Peyer's patch (tissue), 4 donors: Measurements from ENCODE around the gene PCK1. TPM values are rescaled to one million over a fixed set of nuclear protein-coding genes. Genes with fewer than 3 reads are reported as not detected.

Experiments used
- DNase-seq, 3 donors: peaks; one replicate each; pipeline ENCODE4 v3.0.0-alpha.2; 2017 to 2019
- H3K27ac ChIP-seq, 4 donors: fragments of 200-600 bp; sonication (generic); one replicate each; pipeline ENCODE4 v1.5.1; 2016 to 2019
- H3K27me3 ChIP-seq, 2 donors: fragments of 200-600 bp; sonication (generic); one replicate each; pipeline ENCODE4 v1.5.1; 2019
- H3K36me3 ChIP-seq, 3 donors: fragments of 200-600 bp; sonication (generic); one replicate each; pipeline ENCODE4 v1.5.1; 2016 to 2019
- H3K4me1 ChIP-seq, 4 donors: fragments of 200-600 bp; sonication (generic); one replicate each; pipeline ENCODE4 v1.5.1; 2016 to 2019
- H3K4me3 ChIP-seq, 4 donors: fragments of 200-600 bp; sonication (generic); 1 replicate in 3 of 4; 2 replicates in 1 of 4; pipeline ENCODE4 v1.5.1; 2016 to 2019; ENCODE audit warnings: mild to moderate bottlenecking in 1 of 4
- H3K9me3 ChIP-seq, 4 donors: fragments of 200-600 bp; sonication (generic); one replicate each; pipeline ENCODE4 v1.5.1; 2016 to 2019; ENCODE audit warnings: mild to moderate bottlenecking in 1 of 4
- CTCF ChIP-seq, 6 experiments: fragments of 450-650 bp in 4 of 6; fragments of 200-600 bp in 2 of 6; sonication (generic) in 1 of 6; IDR thresholded peaks; one replicate each; pipeline ENCODE4 v1.5.1; 2017 to 2019; ENCODE audit warnings: antibody characterized with exemption in 6 of 6, mild to moderate bottlenecking in 3 of 6, moderate library complexity in 1 of 6
- POLR2A ChIP-seq, 2 donors: fragments of 450-650 bp; IDR thresholded peaks; one replicate each; pipeline ENCODE4 v1.5.1; 2017; ENCODE audit warnings: antibody characterized with exemption in 2 of 2, mild to moderate bottlenecking in 2 of 2, moderate library complexity in 2 of 2
- total RNA-seq, 4 donors: library from RNA; depleted of rRNA; stranded (reverse); fragments of >200 nt; gene quantifications; one replicate each; pipeline ENCODE4 v1.1.0, GENCODE V29; 2016

PCK1 gene
- total RNA-seq, 4 donors from 2014 or later: 98.2 to 2,194 (median 572) TPM

GRCh38 chr20:57526885-57527460 is 33.9 kb upstream of the PCK1 start:
- TF ChIP-seq CTCF (IDR thresholded peaks at IDR 0.05) (no peak), POLR2A (IDR thresholded peaks at IDR 0.05) (no peak)
- Histone ChIP-seq H3K36me3 (no peaks in the 10 kb centered on the region), H3K27me3 (no peaks in the 10 kb centered on the region), H3K27ac (no peak overlapping the region), H3K4me3 (no peak overlapping the region), H3K4me1 (peaks cover 0 to 4% (median 0%) of the 10 kb centered on the region in 4 donors), H3K9me3 (no peaks in the 10 kb centered on the region)
- no peak for DNase-seq

- Histone ChIP-seq H3K36me3 (no peaks in the 10 kb centered on the region), H3K27ac (no peak overlapping the region), H3K4me3 (no peak overlapping the region), H3K27me3 (no peaks in the 10 kb centered on the region), H3K9me3 (no peaks in the 10 kb centered on the region), H3K4me1 (peaks cover 0 to 4% (median 0%) of the 10 kb centered on the region in 4 donors)
- DNase-seq: no peak
- no peak for TF ChIP-seq POLR2A (IDR thresholded peaks at IDR 0.05)
- no peak for TF ChIP-seq CTCF (IDR thresholded peaks at IDR 0.05)
Observed at GRCh38 chr20:57527728-57528127, 33.2 kb upstream of the PCK1 start.

- Histone ChIP-seq H3K4me3 (no peak overlapping the region), H3K9me3 (no peaks in the 10 kb centered on the region), H3K36me3 (no peaks in the 10 kb centered on the region), H3K4me1 (peaks cover 0 to 4% (median 0%) of the 10 kb centered on the region in 4 donors), H3K27me3 (no peaks in the 10 kb centered on the region), H3K27ac (no peak overlapping the region)
- no peak for TF ChIP-seq POLR2A (IDR thresholded peaks at IDR 0.05)
- TF ChIP-seq CTCF (IDR thresholded peaks at IDR 0.05): no peak
- no peak for DNase-seq
Observed at GRCh38 chr20:57528148-57528547, 32.8 kb upstream of the PCK1 start.

- H3K9me3 ChIP-seq: no peaks in the 10 kb centered on the region
- no peak for DNase-seq
- no peaks in the 10 kb centered on the region for H3K27me3 ChIP-seq
- H3K4me3 ChIP-seq: no peak overlapping the region
- no peak overlapping the region for H3K27ac ChIP-seq
- H3K4me1 ChIP-seq: peaks cover 0 to 4% (median 0%) of the 10 kb centered on the region in 4 donors
- TF ChIP-seq CTCF (IDR thresholded peaks at IDR 0.05) (no peak), POLR2A (IDR thresholded peaks at IDR 0.05) (no peak)
- H3K36me3 ChIP-seq: no peaks in the 10 kb centered on the region
Observed at GRCh38 chr20:57529160-57529585, 31.7 kb upstream of the PCK1 start.

GRCh38 chr20:57529810-57530209 is 31.1 kb upstream of the PCK1 start:
- no peak overlapping the region for H3K27ac ChIP-seq
- TF ChIP-seq POLR2A (IDR thresholded peaks at IDR 0.05) (no peak), CTCF (IDR thresholded peaks at IDR 0.05) (no peak)
- no peaks in the 10 kb centered on the region for H3K9me3 ChIP-seq
- H3K27me3 ChIP-seq: no peaks in the 10 kb centered on the region
- no peak for DNase-seq
- H3K4me1 ChIP-seq: peaks cover 0 to 4% (median 0%) of the 10 kb centered on the region in 4 donors
- H3K36me3 ChIP-seq: no peaks in the 10 kb centered on the region
- no peak overlapping the region for H3K4me3 ChIP-seq
